ENCODE measurements around the gene F13B.
"Not testable (repeated sequence)": the region's sequence is repeated elsewhere in the genome, so short reads cannot be mapped to it uniquely, and the experiment has no call there.

Gene F13B

GRCh38 chr1:197099444-197099843 lies 32.4 kb upstream of the F13B start:
- no peak for DNase-seq (ENCODE audit: low read depth)
- no peak for TF ChIP-seq CTCF (conservative IDR thresholded peaks at IDR 0.05; ENCODE audit: low read depth, low read length)
- no peak overlapping the region for H3K4me3 ChIP-seq (ENCODE audit: low read depth, low read length)

GRCh38 chr1:197096971-197097370 lies 29.9 kb upstream of the F13B start:
- not testable (repeated sequence) for DNase-seq (ENCODE audit: low read depth); H3K4me3 ChIP-seq (ENCODE audit: low read depth, low read length)

GRCh38 chr1:197096137-197096536 lies 29.1 kb upstream of the F13B start:
- no peak overlapping the region for H3K4me3 ChIP-seq (ENCODE audit: low read depth, low read length)
- DNase-seq (ENCODE audit: low read depth): no peak
- TF ChIP-seq CTCF (conservative IDR thresholded peaks at IDR 0.05; ENCODE audit: low read depth, low read length): no peak

GRCh38 chr1:197093226-197093885 lies 26.3 kb upstream of the F13B start:
- DNase-seq (ENCODE audit: low read depth): no peak
- no peak overlapping the region for H3K4me3 ChIP-seq (ENCODE audit: low read depth, low read length)
- TF ChIP-seq CTCF (conservative IDR thresholded peaks at IDR 0.05; ENCODE audit: low read depth, low read length): no peak

- no peak for TF ChIP-seq CTCF (conservative IDR thresholded peaks at IDR 0.05; ENCODE audit: low read depth, low read length)
- no peak overlapping the region for H3K4me3 ChIP-seq (ENCODE audit: low read depth, low read length)
- DNase-seq (ENCODE audit: low read depth): peak; percentile 56
Measured at GRCh38 chr1:197092491-197093023, 25.5 kb upstream of the F13B start.

GRCh38 chr1:197083474-197083873 lies 16.4 kb upstream of the F13B start:
- no peak for DNase-seq (ENCODE audit: low read depth)
- no peak overlapping the region for H3K4me3 ChIP-seq (ENCODE audit: low read depth, low read length)

GRCh38 chr1:197081117-197081753 lies 14.2 kb upstream of the F13B start:
- H3K4me3 ChIP-seq (ENCODE audit: low read depth, low read length): no peak overlapping the region
- TF ChIP-seq CTCF (conservative IDR thresholded peaks at IDR 0.05; ENCODE audit: low read depth, low read length): no peak
- DNase-seq (ENCODE audit: low read depth): no peak

More at GRCh38 chr1:197083474-197083873, 16.4 kb upstream of the F13B start:
- TF ChIP-seq CTCF (conservative IDR thresholded peaks at IDR 0.05; ENCODE audit: low read depth, low read length): no peak

Measured in choroid plexus epithelial cell (primary cell).